ENCODE data around the gene FOXN3.
A peak's percentile ranks its signal among the peaks of the same experiment; 100 is the strongest.

FOXN3 gene

DNA sequence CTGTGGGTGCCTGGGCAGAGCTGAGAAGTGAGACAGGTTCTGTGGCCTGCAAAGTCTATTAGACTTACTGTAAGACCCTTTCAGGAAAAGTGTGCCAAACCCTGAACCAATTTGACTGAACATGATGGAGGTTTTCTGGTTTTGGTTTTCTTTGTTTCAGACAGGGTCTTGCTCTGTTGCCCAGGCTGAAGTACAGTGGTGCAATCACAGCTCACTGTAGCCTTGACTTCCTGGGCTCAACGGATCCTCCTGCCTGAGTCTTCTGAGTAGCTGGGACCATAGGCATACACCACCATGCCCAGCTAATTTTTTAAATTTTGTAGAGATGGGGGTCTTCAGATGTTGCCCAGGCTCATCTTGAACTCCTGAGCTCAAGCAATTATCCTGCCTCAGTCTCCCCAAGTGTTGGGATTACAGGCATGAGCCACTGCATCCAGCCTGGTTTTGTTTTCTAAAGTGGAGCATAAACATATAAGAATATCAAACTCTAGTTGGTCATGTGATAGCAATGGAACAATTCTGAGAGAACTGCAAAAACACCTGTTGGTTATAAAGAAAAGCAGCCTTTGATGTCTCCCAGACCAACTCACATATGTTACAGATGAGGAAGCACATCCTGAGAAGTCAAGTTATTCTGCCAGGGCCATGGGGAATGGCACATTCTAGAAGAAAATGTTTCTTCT lies 166.9 kb downstream of the FOXN3 start:
- ATAC-seq (no peak), DNase-seq (no peak)

DNA sequence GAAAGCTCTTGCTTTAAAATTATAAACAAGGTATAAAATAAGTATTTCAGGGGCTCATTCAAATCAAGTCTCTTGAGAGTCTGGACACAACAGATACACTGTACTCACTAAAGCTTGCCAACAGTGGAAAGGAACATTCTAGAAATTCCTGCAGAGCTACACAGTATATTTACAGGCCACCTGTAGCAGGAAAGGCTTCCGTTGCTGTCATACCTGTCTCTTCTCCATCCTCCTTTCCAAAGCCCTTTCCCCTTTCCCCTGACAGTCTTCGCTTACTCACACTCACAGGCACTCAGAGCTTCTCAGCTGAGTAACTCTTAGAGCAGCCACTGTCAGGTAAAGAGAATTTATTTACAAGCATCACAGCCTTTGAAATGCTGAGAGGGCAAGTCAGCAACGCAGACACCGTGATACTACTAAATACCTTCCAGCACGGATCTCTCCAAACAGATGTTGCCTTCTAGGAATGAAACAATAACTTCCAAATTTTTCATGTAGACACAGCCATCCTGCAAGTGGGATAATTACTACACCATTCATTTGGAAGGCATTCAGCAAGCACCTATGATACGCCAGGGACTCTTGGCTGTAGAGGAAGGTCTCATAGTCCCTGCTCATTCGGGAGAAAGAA lies 167.9 kb downstream of the FOXN3 start:
- ATAC-seq (no peak), DNase-seq (no peak)

DNA sequence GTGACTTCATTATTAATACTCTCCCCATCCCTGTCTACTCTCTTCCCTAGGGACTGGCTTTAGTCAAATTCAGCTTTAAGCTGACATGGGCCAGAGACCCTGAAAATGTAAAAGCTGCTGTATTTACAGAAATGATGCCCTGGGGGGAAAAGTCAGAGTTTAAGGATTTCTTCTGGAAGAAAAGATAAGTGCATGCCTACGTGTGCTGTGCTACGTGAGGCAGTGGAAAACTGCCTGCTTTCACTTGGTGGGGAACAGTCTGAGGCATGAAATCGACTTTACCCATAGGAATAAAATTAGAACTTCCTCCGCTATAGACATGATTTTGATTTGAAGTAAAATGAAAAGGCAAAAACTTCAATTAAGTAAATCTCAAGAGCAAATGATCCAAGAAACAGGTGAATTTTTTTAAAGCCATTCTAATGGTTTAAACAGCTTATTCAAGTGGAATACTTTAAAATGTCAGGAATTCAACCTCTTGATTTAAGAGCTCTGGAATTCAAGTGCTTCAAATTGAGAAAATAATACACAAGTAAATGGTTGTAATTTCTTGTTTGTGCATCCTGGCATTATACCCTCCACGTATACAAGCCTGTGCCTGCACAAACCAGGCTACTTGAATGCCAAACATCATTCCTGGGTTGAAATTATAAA lies 168.5 kb downstream of the FOXN3 start:
- DNase-seq (no peak), ATAC-seq (no peak)

DNA sequence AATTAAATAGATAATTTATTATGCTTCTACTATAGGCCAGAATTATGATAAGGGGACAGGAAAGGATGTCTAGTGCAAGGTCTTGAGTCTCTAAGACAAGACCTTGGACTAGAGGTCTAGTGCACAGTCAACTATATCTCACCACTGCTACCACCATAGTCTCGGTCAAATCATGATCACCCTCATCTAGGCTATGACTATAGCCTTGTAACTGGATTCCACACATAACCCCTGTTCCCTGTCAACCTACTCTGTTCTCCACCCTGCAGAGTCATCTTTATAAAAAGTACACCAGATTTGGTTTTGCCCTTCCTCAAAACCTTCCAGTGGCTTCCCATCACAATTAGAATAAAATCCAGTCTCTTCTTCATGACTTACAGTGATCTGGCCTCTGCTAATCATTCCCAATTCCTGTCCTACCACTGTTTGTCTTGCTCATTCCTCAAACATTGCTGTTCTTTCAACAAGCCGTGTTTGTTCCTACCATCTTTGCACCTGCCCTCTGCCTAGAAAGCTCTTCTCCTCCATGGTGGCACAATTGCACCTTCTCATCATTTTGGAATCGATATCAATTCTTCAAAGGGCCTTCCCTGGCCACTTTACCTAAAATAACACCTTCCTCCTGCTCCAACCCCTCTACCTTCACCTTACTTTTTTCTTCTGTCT lies 169.4 kb downstream of the FOXN3 start:
- ATAC-seq (no peak), DNase-seq (no peak)

- no peak for ATAC-seq
- no peak for DNase-seq
Measured at GRCh38 chr14:89246290-89246689, 170.7 kb downstream of the FOXN3 start.

GRCh38 chr14:89245802-89246201 lies 171.2 kb downstream of the FOXN3 start:
- peak; percentile 63 for ATAC-seq
- DNase-seq: no peak

DNA sequence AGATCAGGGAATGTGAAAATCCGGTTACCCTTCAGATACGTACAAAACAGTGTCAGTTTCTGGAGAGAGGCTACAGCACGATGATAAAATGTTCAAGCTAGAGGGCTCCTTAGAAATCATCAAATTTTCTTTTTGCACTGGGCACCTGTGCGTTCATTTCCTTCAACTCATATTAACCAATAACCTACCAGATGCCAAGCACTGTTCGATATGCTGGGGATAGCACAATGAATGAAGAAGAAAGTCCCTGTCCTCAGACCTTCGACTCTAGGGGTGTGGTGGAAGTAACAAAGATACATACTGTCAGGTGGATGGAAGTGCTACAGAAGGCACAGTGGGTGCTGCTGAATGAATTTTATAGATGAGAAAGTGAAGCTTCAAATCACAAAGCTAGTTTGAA lies 172.3 kb downstream of the FOXN3 start:
- ATAC-seq: no peak
- no peak for DNase-seq

GRCh38 chr14:89243741-89244140 lies 173.3 kb downstream of the FOXN3 start:
- no peak for DNase-seq
- ATAC-seq: no peak

DNA sequence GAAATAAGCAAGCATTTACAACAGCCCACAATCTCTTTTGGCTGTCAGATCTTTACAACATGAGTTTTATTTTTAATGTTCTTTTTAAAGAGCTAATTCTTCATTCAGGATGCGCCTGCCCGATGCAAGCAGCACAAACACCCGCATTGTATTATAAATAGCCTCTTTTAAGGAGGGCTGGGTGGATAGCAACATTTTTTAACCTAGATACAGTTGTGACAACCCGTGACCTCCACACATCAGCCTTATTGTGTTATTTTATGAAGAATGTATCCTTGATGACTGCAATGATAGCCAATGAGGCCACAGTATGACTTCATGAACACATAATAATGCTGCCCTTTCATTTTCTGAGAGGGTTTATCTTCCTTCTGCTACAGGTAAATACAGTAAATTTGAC lies 173.7 kb downstream of the FOXN3 start:
- no peak for ATAC-seq

DNA sequence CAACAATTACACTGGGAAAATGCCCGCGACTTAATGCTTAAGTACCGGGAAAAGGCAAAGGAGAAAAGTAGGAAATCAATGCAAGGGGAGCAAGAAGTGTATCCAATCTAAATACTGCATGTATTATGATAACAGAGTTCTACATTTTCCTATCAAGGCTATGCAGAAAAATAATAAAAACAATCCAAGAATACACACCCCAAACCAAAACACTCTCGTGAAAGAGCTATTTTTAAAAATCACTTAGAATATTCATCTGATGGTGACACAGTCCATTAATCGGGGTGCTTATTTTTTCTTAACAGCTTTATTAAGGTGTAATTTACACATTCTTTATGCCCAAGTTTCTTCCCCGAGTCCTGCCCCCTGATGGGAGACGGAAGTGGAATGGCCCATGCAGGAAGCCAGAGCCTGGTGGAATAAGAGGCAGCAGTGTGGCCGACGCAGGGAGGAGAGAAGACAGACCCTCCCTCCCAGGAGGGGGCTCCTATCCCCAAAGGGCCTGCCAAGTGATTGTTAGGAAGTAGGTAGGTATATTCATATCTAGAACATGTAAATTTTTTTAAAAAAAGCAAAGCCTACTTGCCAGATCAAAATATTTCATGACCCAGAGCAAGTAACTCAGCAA lies 174.3 kb downstream of the FOXN3 start:
- no peak for DNase-seq
- no peak for ATAC-seq

More for the DNA sequence above, 173.7 kb downstream of the FOXN3 start:
- DNase-seq: no peak

GRCh38 chr14:89241934-89242651 lies 174.9 kb downstream of the FOXN3 start:
- no peak for DNase-seq
- ATAC-seq: no peak

GRCh38 chr14:89241257-89241656 lies 175.8 kb downstream of the FOXN3 start:
- no peak for ATAC-seq
- no peak for DNase-seq

- DNase-seq: no peak
- no peak for ATAC-seq
Measured at GRCh38 chr14:89240414-89240813, 176.6 kb downstream of the FOXN3 start.

DNA sequence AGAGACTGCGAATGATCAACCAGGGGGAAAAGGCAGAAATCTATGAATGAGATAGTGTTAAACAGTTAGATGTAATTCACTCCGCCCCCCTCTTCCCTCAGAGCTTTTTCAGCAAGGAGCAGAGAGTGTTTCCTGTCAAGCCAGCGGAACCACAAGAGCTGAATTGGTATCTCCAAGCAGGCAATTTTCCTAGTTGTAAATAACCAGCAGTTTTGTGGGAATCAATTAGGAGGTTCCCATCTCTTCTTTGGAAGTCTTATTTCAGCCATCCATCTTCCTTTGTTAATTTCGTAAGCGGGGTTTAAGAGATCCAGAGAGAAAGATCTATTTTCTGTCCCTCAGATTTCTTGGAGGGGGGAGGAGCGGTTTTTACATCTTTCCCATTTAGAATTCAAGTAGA lies 178.0 kb downstream of the FOXN3 start:
- no peak for DNase-seq
- ATAC-seq: no peak

- DNase-seq (no peak), ATAC-seq (no peak)
Measured at GRCh38 chr14:89237921-89238529, 179.0 kb downstream of the FOXN3 start.

GRCh38 chr14:89236851-89237250 lies 180.2 kb downstream of the FOXN3 start:
- ATAC-seq: no peak
- DNase-seq: no peak

GRCh38 chr14:89233184-89233583 lies 183.8 kb downstream of the FOXN3 start:
- DNase-seq: no peak
- ATAC-seq: peak; percentile 55

- no peak for ATAC-seq
- no peak for DNase-seq
Measured at GRCh38 chr14:89232265-89233070, 184.6 kb downstream of the FOXN3 start.

- no peak for ATAC-seq
- DNase-seq: no peak
Measured at GRCh38 chr14:89231426-89232113, 185.5 kb downstream of the FOXN3 start.
